Uterus (tissue), 4 donors: ENCODE measurements around the gene PERM1. TPM values are rescaled to one million over a fixed set of nuclear protein-coding genes. Genes with fewer than 3 reads are reported as not detected.

Source experiments
- DNase-seq, 2 donors: peaks; one replicate each; pipeline ENCODE4 v3.0.0-alpha.2; 2019 to 2020
- H3K27ac ChIP-seq, 2 donors: fragments of 200-600 bp; sonication (generic); 1 replicate in 1 of 2; 2 replicates in 1 of 2; pipeline ENCODE4 v1.5.1; 2016 to 2018
- H3K27me3 ChIP-seq, 2 donors: fragments of 200-600 bp; sonication (generic); one replicate each; pipeline ENCODE4 v1.5.1; 2018 to 2019; ENCODE audit warnings: control low read depth in 1 of 2
- H3K36me3 ChIP-seq, 2 donors: fragments of 200-600 bp; sonication (generic); one replicate each; pipeline ENCODE4 v1.5.1; 2019; ENCODE audit warnings: control low read depth in 1 of 2
- H3K4me1 ChIP-seq, 2 donors: fragments of 200-600 bp; sonication (generic); one replicate each; pipeline ENCODE4 v1.5.1; 2018 to 2019; ENCODE audit warnings: control low read depth in 1 of 2
- H3K4me3 ChIP-seq, 2 donors: fragments of 200-600 bp; sonication (generic); 1 replicate in 1 of 2; 2 replicates in 1 of 2; pipeline ENCODE4 v1.5.1; 2018 to 2019; ENCODE audit warnings: mild to moderate bottlenecking in 1 of 2
- H3K9me3 ChIP-seq, 2 donors: fragments of 200-600 bp; sonication (generic); one replicate each; pipeline ENCODE4 v1.5.1; 2019; ENCODE audit warnings: control low read depth in 1 of 2
- POLR2A ChIP-seq, 2 donors: fragments of 450-650 bp; IDR thresholded peaks; one replicate each; pipeline ENCODE4 v1.6.1; 2016; ENCODE audit warnings: antibody characterized with exemption in 2 of 2, mild to moderate bottlenecking in 1 of 2, moderate library complexity in 1 of 2
- intact Hi-C: fragments of 100-400 bp; cut with DNase I; formaldehyde crosslinking; loops from one replicate; pipeline ENCODE4 v1.15.1; 2023; ENCODE audit warnings: low total_unique reads
- total RNA-seq, 4 donors: library from RNA; depleted of rRNA in 3 of 4; stranded (reverse); fragments of >200 nt in 3 of 4; gene quantifications; one replicate each; pipeline versions ENCODE4 v1.1.0 to v1.2.4, GENCODE V29; 2014 to 2023
- TF ChIP-seq, protein P1 (sequence below), 4 experiments: fragments of 200-600 bp in 2 of 4; fragments of 450-650 bp in 2 of 4; sonication (generic) in 2 of 4; IDR thresholded peaks; one replicate each; pipeline ENCODE4 v1.5.1; 2016 to 2019; ENCODE audit warnings: antibody characterized with exemption in 4 of 4, mild to moderate bottlenecking in 2 of 4, moderate library complexity in 1 of 4
- donor health status: DM: yes; HTN: yes; CAD: no.

Gene PERM1
- total RNA-seq, 4 donors from 2014 or later = 2.3 TPM; not detected in 3

DNA sequence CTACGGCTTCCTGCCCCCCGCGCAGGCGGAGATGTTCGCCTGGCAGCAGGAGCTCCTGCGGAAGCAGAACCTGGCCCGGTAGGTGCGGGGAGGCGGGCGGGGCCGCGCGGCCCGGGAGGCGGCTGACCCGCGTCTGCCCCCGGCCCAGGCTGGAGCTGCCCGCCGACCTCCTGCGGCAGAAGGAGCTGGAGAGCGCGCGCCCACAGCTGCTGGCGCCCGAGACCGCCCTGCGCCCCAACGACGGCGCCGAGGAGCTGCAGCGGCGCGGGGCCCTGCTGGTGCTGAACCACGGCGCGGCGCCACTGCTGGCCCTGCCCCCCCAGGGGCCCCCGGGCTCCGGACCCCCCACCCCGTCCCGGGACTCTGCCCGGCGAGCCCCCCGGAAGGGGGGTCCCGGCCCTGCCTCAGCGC is 39.5 kb downstream of the PERM1 start:
- H3K27ac ChIP-seq = peak overlapping the region in 1 of 2 donors; percentile 85
- intact Hi-C loops = no loop called here

DNA sequence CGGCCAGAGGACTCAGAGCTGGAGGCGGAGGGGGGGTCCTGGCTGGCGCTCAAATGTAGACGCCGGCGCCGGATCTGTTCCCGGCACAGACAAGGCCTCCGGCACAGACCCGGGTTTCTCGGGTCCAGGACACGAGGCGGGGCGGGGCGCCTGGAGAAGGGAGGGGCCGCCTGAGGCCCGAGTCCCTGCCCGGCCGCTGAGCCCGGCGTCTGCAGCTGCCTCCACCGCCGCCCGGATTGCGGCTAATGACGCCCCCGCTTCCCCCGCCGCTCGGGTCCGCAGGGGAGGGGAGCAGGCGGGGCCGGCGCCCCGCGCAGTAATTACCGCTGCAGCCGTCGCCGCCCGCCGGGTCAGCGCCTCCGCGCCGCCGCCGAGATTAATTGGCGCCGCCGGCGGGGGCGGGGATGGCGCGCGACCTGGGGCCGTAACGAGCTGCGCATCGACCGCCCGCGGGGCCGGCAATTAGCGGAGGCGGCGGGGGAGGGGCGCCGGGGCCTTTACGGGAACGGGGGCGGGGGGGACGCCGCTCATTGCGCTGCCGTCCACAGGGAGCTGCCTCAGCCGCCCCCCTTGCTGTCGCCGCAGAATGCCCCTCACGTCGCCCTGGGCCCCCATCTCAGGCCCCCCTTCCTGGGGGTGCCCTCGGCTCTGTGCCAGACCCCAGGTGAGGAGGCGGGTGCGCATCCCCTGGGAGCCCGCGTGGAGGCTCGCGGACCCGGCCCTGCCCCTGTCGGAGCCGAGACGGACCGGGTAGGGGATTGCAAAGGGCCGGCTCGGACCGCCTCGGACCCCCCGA is 40.1 kb downstream of the PERM1 start:
- H3K4me1 ChIP-seq = peaks cover 0 to 39% of the 10 kb centered on the region in 2 donors
- H3K27ac ChIP-seq = peak overlapping the region; percentile 1 to 85
- peak; percentile 75 to 93 for DNase-seq

More for the DNA sequence above, 39.5 kb downstream of the PERM1 start:
- no peaks in the 10 kb centered on the region for H3K9me3 ChIP-seq
- no peaks in the 10 kb centered on the region for H3K27me3 ChIP-seq
- no peak for DNase-seq
- H3K4me3 ChIP-seq = peak overlapping the region in 1 of 2 donors; percentile 25
- H3K36me3 ChIP-seq = no peaks in the 10 kb centered on the region
- no peak for TF ChIP-seq POLR2A (IDR thresholded peaks at IDR 0.05)
- TF ChIP-seq, protein P1, sequence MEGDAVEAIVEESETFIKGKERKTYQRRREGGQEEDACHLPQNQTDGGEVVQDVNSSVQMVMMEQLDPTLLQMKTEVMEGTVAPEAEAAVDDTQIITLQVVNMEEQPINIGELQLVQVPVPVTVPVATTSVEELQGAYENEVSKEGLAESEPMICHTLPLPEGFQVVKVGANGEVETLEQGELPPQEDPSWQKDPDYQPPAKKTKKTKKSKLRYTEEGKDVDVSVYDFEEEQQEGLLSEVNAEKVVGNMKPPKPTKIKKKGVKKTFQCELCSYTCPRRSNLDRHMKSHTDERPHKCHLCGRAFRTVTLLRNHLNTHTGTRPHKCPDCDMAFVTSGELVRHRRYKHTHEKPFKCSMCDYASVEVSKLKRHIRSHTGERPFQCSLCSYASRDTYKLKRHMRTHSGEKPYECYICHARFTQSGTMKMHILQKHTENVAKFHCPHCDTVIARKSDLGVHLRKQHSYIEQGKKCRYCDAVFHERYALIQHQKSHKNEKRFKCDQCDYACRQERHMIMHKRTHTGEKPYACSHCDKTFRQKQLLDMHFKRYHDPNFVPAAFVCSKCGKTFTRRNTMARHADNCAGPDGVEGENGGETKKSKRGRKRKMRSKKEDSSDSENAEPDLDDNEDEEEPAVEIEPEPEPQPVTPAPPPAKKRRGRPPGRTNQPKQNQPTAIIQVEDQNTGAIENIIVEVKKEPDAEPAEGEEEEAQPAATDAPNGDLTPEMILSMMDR (IDR thresholded peaks at IDR 0.05) = no peak
- peaks cover 0 to 39% of the 10 kb centered on the region in 2 donors for H3K4me1 ChIP-seq

DNA sequence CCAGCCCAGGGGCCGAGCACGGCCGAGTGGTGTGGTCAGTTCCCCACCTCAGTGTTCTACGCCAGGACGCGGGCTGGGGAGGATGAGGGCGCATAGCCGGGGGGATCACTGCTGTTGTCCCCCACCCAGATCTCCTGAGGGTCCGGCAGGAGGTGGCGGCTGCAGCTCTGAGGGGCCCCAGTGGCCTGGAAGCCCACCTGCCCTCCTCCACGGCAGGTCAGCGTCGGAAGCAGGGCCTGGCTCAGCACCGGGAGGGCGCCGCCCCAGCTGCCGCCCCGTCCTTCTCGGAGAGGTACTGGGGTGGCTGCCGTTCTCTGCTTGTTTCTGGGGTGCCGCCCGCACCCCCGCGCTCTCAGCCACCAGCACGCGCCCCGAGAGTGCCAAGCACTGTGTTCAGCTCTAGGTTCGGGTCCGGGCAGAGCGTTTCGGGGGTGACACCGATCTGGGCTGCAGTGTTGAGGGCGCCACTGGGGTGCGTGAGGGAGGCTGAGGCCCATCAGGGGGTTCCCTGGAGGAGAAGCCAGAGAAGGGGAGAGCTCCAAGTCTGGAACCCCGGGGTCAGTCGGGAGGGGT is 40.8 kb downstream of the PERM1 start:
- Histone ChIP-seq H3K27ac (peak overlapping the region; percentile 1 to 85), H3K4me3 (peak overlapping the region in 1 of 2 donors; percentile 25), H3K36me3 (no peaks in the 10 kb centered on the region), H3K9me3 (no peaks in the 10 kb centered on the region), H3K4me1 (peaks cover 0 to 39% of the 10 kb centered on the region in 2 donors), H3K27me3 (no peaks in the 10 kb centered on the region)
- peak in 1 of 2 donors; percentile 30 for DNase-seq
- intact Hi-C loops = no loop called here
- TF ChIP-seq POLR2A (IDR thresholded peaks at IDR 0.05) = no peak
- TF ChIP-seq, protein P1 (IDR thresholded peaks at IDR 0.05) = no peak

More for the DNA sequence above, 40.1 kb downstream of the PERM1 start:
- TF ChIP-seq, protein P1 (IDR thresholded peaks at IDR 0.05) = no peak
- TF ChIP-seq POLR2A (IDR thresholded peaks at IDR 0.05) = peak in 1 of 2 donors; percentile 30
- H3K27me3 ChIP-seq = no peaks in the 10 kb centered on the region
- H3K9me3 ChIP-seq = no peaks in the 10 kb centered on the region
- no peaks in the 10 kb centered on the region for H3K36me3 ChIP-seq
- H3K4me3 ChIP-seq = peak overlapping the region in 1 of 2 donors; percentile 25
- intact Hi-C loops = no loop called here

DNA sequence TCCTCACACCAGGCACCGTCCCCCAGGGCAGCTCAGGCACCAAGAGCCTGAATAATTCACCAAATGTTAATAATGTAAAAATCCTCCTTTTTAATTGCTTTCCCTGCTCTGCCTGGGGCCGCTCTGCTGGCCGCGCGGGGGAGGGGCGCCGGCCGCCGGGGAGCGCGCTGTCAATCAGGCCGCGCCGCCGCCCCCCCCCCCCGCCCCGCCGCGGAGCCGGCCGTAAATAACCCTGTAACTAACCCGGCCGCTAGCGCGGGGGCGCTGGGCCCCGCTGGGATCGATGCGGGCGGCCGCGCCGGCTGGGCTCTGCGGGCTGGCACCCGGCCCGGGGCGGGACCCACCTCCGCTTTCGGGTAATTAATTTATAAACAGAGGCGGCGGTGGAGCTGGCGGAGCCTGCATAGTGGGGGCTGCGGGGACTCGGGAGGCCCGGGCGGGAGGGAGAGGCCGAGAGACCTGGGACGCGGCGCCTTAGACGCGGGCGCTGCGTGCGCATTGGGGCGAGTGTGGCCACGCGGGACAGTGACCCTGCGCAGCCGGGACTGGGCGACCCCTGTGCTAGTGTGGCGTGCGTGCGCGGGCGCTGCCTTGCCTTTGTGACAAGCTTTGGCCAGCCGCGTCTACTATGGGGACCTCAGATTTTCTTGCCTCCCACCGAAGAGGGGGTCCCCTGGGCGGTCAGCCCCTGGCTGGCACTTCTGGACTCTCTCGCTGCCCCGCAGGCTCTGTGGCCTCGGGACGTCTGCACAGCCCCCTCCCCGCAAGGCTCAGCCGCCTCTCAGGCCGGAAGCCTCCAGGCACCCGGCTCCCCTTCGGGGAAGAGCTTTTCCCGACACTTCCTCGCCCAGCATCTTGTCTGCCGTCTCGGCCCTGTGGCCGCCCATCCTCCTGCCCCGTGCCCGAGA is 41.5 kb downstream of the PERM1 start:
- no peaks in the 10 kb centered on the region for H3K9me3 ChIP-seq
- H3K27me3 ChIP-seq = no peaks in the 10 kb centered on the region
- H3K27ac ChIP-seq = peak overlapping the region; percentile 1 to 85
- intact Hi-C loops = no loop called here
- DNase-seq = peak; percentile 79 to 90
- no peaks in the 10 kb centered on the region for H3K36me3 ChIP-seq
- peaks cover 0 to 39% of the 10 kb centered on the region in 2 donors for H3K4me1 ChIP-seq
- TF ChIP-seq, protein P1 (IDR thresholded peaks at IDR 0.05) = peak in 3 of 4 experiments; percentile 9 to 19 (median 16)
- no peak for TF ChIP-seq POLR2A (IDR thresholded peaks at IDR 0.05)
- H3K4me3 ChIP-seq = peak overlapping the region in 1 of 2 donors; percentile 20
